GM21367 (cell line): ENCODE results near the gene ENTREP1.

ENCODE experiments used
- ATAC-seq: cut with Tn5 transposase; IDR thresholded peaks from one replicate; pipeline ENCODE4 v1.9.1; 2021; ENCODE audit not compliant: unreplicated experiment

Gene ENTREP1

GRCh38 chr9:69319324-69320025 lies 5.5 kb upstream of the ENTREP1 start:
- ATAC-seq = no peak

- no peak for ATAC-seq
These were observed 2.8 kb upstream of the ENTREP1 start for GRCh38 chr9:69322256-69322655.

GRCh38 chr9:69323861-69324260 lies 1.2 kb upstream of the ENTREP1 start:
- ATAC-seq = no peak

- ATAC-seq = no peak
These were observed 596 bp downstream of the ENTREP1 start for GRCh38 chr9:69325409-69326212.

- no peak for ATAC-seq
These were observed 1.2 kb downstream of the ENTREP1 start for GRCh38 chr9:69326261-69326660.

GRCh38 chr9:69330580-69330979 lies 5.6 kb downstream of the ENTREP1 start:
- ATAC-seq = no peak

GRCh38 chr9:69331444-69331843 lies 6.4 kb downstream of the ENTREP1 start:
- no peak for ATAC-seq

GRCh38 chr9:69332067-69332685 lies 7.2 kb downstream of the ENTREP1 start:
- ATAC-seq = no peak

- ATAC-seq = no peak
These were observed 8.7 kb downstream of the ENTREP1 start for GRCh38 chr9:69333716-69334115.

- no peak for ATAC-seq
These were observed 9.3 kb downstream of the ENTREP1 start for GRCh38 chr9:69334317-69334716.

- ATAC-seq = no peak
These were observed 14.6 kb downstream of the ENTREP1 start for GRCh38 chr9:69339620-69340019.

GRCh38 chr9:69340631-69341030 lies 15.6 kb downstream of the ENTREP1 start:
- no peak for ATAC-seq

GRCh38 chr9:69342769-69343168 lies 17.8 kb downstream of the ENTREP1 start:
- no peak for ATAC-seq

- ATAC-seq = no peak
These were observed 19.4 kb downstream of the ENTREP1 start for GRCh38 chr9:69344459-69344858.

- ATAC-seq = no peak
These were observed 21.8 kb downstream of the ENTREP1 start for GRCh38 chr9:69346596-69347390.

GRCh38 chr9:69347607-69348006 lies 22.6 kb downstream of the ENTREP1 start:
- no peak for ATAC-seq

GRCh38 chr9:69351227-69351626 lies 26.2 kb downstream of the ENTREP1 start:
- no peak for ATAC-seq

GRCh38 chr9:69355232-69355631 lies 30.2 kb downstream of the ENTREP1 start:
- ATAC-seq = no peak

- no peak for ATAC-seq
These were observed 32.2 kb downstream of the ENTREP1 start for GRCh38 chr9:69357030-69357775.

GRCh38 chr9:69357821-69358220 lies 32.8 kb downstream of the ENTREP1 start:
- no peak for ATAC-seq
